Measurements from ENCODE around the gene TACR1. TPM values are rescaled to one million over a fixed set of nuclear protein-coding genes. Genes with fewer than 3 reads are reported as not detected.

TACR1 gene
- total RNA-seq, 2 donors from 2014 or later, result 2.7 to 4.2 TPM

DNA sequence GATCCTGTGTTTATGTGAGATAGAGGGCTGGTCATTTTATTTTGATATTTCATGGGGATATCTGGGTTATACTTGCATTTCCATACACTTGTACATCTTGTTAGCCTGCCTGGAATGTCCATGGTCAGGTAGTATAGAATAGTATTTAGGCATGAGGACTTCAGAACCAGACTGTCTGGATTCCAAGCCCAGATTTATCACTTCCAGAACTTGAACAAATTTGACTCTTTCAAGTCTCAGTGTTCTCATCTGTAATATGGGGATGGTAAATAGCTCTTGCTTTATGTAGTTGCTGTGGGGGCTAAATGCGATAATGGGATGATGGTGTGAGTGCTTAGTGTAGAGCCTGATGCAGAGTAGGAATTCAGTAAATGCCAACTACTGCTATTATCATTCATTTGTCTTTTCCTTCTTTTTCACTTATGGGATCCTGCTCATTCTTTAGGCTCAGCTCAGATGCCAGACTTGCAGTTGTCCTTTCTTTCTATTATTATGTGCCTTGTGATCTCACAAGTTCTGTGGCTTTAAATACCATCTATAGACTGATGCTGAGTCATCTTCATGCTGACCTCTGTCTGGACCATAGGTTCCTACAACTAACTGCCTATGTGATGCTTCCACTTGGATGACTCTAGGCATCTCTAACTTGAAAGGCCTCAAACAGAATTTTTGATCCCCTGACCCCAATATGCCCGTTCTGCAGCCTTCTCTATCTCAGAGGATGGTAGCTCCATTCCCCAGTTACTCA lies 173.5 kb downstream of the TACR1 start:
- 100% methylated on average over 2 of the region's 2 CpGs for WGBS
- no peaks in the 10 kb centered on the region for H3K4me1 ChIP-seq (replicated peaks)
- TF ChIP-seq POLR2AphosphoS5 (IDR thresholded peaks at IDR 0.05) (no peak), POLR2A (IDR thresholded peaks at IDR 0.05) (no peak)
- TF ChIP-seq, protein P1, sequence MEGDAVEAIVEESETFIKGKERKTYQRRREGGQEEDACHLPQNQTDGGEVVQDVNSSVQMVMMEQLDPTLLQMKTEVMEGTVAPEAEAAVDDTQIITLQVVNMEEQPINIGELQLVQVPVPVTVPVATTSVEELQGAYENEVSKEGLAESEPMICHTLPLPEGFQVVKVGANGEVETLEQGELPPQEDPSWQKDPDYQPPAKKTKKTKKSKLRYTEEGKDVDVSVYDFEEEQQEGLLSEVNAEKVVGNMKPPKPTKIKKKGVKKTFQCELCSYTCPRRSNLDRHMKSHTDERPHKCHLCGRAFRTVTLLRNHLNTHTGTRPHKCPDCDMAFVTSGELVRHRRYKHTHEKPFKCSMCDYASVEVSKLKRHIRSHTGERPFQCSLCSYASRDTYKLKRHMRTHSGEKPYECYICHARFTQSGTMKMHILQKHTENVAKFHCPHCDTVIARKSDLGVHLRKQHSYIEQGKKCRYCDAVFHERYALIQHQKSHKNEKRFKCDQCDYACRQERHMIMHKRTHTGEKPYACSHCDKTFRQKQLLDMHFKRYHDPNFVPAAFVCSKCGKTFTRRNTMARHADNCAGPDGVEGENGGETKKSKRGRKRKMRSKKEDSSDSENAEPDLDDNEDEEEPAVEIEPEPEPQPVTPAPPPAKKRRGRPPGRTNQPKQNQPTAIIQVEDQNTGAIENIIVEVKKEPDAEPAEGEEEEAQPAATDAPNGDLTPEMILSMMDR (IDR thresholded peaks at IDR 0.05), result no peak
- no peaks in the 10 kb centered on the region for H3K27me3 ChIP-seq (replicated peaks; ENCODE audit: insufficient read depth)
- no peak for DNase-seq (ENCODE audit: low spot score)
- intact Hi-C loops (cut with DNase I), result no loop called here
- H3K4me3 ChIP-seq, result no peak overlapping the region
- H3K36me3 ChIP-seq, result no peaks in the 10 kb centered on the region
- H3K27ac ChIP-seq, result no peak overlapping the region
- H3K9me3 ChIP-seq, result no peaks in the 10 kb centered on the region

DNA sequence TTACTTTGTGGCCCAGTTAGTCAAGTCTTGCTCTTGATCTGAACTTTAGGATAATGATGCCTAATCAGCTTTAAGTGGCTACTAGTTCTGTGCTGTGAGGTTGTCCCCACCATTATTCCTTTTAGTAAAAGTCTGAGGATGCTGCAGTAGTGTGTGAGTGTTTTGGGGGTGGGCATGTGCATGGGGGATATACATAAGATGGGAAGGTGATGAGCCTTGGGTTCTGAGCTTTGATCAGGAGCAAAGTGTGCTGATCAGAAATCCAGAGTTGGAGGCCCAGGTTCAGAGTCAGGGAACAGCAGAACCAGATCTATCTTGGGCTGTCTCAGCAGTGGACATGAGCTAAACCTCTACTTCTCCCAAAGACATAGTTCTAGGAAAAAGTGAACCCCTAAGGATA lies 174.1 kb downstream of the TACR1 start:
- Histone ChIP-seq H3K9me3 (no peaks in the 10 kb centered on the region), H3K27me3 (replicated peaks; ENCODE audit: insufficient read depth) (no peaks in the 10 kb centered on the region), H3K4me3 (no peak overlapping the region), H3K4me1 (replicated peaks) (no peaks in the 10 kb centered on the region), H3K36me3 (no peaks in the 10 kb centered on the region), H3K27ac (no peak overlapping the region)
- intact Hi-C loops (cut with DNase I), result no loop called here
- TF ChIP-seq POLR2AphosphoS5 (IDR thresholded peaks at IDR 0.05) (no peak), POLR2A (IDR thresholded peaks at IDR 0.05) (no peak)
- TF ChIP-seq, protein P1 (IDR thresholded peaks at IDR 0.05), result no peak
- DNase-seq (ENCODE audit: low spot score), result no peak

DNA sequence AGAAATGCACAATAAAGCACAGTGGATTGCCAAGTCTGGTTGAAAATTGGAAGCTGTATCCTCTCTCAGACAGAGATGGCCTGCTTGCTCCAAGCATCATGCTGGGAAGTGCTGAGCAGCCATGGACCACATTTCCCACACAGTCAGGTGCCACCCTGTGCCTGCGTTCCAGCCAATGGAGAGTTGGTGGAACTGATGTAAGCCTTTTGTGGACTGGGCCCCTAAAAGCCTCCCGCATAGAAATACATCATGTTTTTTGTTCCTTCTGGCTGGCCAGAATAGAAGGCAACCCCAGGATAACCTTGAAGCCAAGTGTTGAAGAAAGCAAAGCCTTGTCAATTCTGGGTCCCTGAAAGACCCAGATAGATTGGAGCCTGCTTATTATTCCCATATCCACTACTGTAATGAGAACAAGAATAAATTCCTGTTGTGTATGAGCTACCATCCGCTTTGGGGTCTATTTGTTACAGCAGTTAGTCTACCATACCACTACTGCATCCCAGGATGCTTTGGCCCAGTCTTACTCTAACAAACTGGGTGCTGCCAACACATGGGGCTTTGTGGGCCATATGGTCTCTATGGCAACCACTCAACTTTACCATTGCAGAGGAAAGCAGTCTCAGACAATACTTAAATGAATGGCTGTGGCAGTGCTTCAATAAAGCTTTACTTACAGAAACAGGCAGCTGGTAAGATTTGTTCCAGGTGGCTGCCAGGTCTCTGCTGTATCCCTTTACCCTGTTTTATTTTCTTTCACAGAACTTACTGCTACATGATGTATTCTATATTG lies 175.5 kb downstream of the TACR1 start:
- no peaks in the 10 kb centered on the region for H3K4me1 ChIP-seq (replicated peaks)
- H3K27ac ChIP-seq, result no peak overlapping the region
- no peak for TF ChIP-seq POLR2AphosphoS5 (IDR thresholded peaks at IDR 0.05)
- TF ChIP-seq, protein P1 (IDR thresholded peaks at IDR 0.05), result no peak
- TF ChIP-seq POLR2A (IDR thresholded peaks at IDR 0.05), result no peak
- 88% methylated on average over 3 of the region's 3 CpGs for WGBS
- no peaks in the 10 kb centered on the region for H3K36me3 ChIP-seq
- no peaks in the 10 kb centered on the region for H3K9me3 ChIP-seq
- no peak for DNase-seq (ENCODE audit: low spot score)
- H3K4me3 ChIP-seq, result no peak overlapping the region
- no peaks in the 10 kb centered on the region for H3K27me3 ChIP-seq (replicated peaks; ENCODE audit: insufficient read depth)
- intact Hi-C loops (cut with DNase I), result no loop called here

DNA sequence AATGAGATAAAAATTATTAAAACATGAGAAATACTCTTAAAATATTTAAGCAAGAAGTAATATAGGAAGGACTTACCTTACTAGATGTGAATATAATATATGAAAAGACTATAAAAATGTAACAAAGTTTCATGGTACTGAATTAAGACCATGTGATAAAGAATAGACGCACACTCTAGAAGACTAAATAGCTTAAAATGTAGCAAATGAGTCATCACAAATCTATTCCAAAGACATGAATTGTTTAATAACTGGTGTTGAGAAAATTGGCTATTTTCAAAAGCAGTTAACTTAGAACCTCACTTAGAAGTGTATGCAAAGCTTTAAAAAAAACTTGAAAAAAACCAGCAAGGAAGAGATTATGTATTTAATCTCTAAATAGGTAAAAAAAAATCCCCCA lies 176.8 kb downstream of the TACR1 start:
- Histone ChIP-seq H3K27ac (no peak overlapping the region), H3K4me1 (replicated peaks) (no peaks in the 10 kb centered on the region), H3K36me3 (no peaks in the 10 kb centered on the region), H3K9me3 (no peaks in the 10 kb centered on the region), H3K27me3 (replicated peaks; ENCODE audit: insufficient read depth) (no peaks in the 10 kb centered on the region), H3K4me3 (no peak overlapping the region)
- intact Hi-C loops (cut with DNase I), result no loop called here
- TF ChIP-seq POLR2AphosphoS5 (IDR thresholded peaks at IDR 0.05), result no peak
- no peak for TF ChIP-seq POLR2A (IDR thresholded peaks at IDR 0.05)
- TF ChIP-seq, protein P1 (IDR thresholded peaks at IDR 0.05), result no peak
- 83% methylated on average over 1 of the region's 1 CpG for WGBS
- DNase-seq (ENCODE audit: low spot score), result no peak
